A204.1 (cell line): ENCODE results near the gene CSNK2A3.
"Not testable (repeated sequence)": the region's sequence is repeated elsewhere in the genome, so short reads cannot be mapped to it uniquely, and the experiment has no call there.

Experiments
- FAIRE-seq: peaks from 2 replicates; lab custom pipeline; 2012; peaks lifted over from hg19 to GRCh38; lab: Jason Lieb, UNC

Gene CSNK2A3

DNA sequence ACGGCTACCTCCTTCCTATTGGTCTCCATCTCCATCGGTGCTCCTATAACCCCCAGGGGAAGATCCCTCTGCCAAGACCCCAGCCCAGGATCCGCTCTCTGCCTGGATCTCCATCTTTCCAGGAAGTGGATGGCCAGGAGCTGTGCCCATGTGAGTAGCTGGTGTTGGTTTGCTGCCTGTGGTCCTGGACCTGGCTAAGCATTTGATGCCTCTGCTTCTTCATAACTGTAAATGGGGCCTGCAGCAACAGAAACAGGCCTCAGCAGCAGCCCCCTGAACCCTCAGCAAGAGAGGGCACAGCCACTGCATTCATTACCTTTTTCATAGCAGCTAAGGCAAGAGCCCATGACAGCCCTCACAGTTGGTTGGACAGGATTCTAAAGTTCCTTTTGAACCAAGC, 26.6 kb upstream of the CSNK2A3 start:
- no peak for FAIRE-seq

DNA sequence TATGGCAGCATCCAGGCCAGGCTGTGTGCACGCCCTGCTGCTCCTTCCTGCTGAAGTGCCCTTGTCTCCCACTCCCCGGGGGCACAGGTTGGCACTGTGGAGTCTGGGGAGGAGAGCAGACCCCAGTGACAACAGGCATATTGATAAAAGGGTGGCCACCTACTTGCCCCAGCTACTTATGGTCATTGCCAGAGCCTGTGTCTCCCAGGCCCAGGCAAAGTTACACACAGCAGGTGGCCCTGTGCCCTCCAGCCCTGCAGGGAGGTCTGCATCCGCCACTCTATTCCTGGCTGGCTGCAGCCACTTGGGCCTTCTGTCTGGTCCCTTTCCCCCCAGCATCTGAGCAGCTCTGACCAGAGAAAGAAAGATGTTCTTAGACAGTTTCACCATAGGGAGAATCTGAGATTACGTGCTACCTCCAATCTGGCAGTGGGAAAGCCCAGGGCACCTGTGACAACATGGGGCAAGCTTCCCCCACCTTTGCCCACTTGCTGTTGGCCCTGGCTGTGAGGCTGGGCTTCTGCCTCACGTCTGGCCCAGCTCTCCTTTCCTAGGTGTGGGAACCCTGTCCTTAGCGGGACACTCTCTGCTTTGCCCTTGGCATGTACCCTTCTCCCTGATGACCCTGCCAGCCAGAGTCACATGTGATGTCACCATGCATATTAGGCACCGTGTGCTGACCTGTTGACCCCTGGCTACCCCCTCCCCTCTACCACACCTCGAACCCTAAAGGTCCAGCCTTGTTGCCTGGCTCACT, 25.3 kb upstream of the CSNK2A3 start:
- FAIRE-seq = no peak

DNA sequence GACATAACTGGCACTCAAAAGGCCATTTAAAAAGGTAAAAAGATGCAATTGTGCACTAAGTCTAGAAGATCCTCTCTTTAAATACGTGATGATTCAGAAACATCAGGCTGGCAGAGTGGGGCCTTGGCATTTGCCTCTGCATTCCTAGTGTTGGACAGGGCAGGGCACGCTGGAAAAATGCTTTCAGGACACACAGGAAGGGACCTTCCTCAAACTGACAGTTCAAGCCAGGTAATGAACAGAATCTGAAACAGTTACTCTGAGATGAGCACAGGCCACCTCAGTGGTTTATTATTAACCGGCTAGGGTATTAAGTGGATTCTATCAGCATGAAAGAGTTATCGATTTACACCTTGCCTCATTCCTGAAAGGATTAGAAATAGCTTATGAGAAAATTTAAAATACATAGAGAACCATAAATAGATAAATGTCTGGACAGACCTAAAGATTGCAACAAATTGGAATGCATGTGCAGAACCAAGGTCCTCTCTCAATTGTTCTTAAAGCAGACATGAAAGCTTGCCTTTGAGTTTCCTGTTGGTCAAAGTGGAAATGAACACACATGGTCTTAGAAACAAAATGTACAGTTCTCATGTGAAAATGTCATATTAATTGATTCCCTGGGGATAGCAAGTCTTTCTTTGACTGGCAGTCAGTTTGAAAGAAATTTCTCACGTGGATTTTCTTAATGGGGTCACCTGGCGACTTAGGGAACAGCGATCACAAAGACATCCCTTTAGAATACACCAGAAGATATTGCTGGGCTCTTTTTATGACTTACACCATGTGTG, 21.5 kb upstream of the CSNK2A3 start:
- no peak for FAIRE-seq

DNA sequence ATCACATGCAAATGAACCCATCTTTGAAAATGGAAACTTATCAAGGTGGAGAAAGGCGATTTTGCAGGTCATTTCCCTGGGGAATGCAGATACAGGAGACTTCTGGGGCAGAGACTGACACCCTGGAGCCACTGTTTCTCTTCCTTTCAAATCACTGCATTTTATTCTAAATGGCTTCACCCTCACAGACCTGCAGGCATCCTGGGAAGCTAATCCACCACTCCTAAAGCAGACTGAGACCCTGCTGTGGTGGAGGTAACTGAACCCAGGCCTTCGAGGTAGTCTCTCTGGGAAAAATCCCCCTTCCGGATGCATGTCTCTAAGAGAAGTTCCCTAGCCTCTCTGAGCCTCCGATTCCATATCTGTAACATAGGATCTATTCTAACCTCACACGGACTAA, 20.9 kb upstream of the CSNK2A3 start:
- no peak for FAIRE-seq

- no peak for FAIRE-seq
Observed at GRCh38 chr11:11372461-11372860, 19.4 kb upstream of the CSNK2A3 start.

DNA sequence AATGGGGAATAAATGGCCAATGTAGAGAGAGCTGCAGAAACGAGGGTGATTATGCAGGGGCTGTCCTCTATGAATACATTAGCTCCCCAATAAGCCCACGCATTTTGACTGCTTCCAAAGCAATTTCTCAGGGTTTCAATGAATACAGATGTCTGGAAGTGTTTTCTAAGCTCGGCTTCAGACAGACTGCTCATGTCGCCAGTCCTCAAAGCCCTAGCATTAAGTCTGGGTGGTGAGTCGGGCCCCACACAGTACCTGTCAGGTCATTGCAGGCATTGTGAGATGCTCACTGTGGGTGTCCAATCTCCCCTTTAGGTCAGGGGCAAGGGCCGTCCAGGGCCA, 17.9 kb upstream of the CSNK2A3 start:
- FAIRE-seq = no peak

DNA sequence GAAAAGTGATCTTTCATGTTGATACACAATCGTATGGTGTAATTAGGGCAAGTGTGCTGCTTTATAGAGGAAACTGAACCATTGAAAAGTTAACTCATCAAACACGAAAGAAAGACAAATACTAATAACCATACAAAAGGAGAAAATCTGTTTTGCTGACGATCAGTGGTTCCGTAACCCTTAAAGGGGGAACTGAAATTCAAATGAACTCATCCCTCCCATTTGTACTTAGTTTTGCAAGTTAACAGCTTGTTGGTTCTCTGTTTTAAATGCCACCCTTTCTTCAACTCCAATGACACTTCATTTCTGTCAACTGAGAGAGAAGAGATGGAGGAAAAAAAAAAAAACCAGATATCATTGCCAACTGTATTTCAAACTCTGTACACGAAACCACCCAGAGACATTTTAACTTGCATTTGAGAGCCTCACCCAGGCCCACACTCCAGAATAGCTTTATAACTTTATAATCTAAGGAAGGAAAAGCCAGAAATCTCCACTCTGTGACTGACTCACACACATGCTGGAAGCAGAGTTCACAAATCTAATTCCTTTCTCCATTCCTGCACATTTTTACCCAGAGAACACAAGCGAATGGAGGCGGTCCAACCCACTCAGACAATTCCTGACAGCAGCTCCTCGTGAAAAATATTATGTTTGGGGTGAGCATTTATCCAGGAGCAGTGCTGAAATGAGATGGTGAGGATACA, 17.4 kb upstream of the CSNK2A3 start:
- FAIRE-seq = no peak

GRCh38 chr11:11366793-11367192, 13.7 kb upstream of the CSNK2A3 start:
- FAIRE-seq = no peak

DNA sequence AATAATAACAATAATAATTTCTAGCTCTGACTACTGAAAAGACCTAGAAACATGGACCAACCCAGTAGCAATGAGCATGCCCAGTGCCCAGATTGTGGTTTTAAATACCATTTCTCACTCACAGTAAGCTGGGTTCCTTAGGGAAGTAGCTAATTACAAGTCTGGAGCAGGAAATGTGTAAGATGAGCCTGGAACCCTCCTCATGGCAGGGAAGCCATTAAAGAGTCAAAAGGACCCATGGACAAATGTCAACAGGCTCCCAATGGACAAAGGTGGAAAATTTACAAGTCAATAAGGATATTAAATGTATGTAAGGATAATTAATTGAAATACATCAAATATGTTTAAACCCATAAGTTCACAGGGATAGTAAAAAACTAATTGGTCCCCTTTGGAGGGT, 10.6 kb upstream of the CSNK2A3 start:
- FAIRE-seq = no peak

DNA sequence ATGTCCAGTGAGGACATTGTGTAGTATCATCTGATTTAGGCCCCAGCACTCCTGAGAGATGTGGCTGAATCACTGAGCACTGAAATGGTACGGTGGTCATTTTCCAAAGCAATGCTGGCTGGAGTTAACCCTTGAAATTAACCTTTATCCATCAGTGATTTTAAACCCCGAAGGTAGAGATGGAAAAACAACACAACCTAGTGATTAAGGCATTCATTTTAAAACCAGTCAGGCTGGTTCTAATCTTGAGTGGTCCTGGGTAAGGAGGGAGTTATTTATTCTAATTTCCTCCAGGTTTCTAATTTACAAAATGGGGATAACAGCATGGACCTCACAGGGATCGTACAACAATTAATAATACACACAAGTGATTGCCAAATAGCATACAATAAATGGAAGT, 6.6 kb upstream of the CSNK2A3 start:
- FAIRE-seq = no peak

DNA sequence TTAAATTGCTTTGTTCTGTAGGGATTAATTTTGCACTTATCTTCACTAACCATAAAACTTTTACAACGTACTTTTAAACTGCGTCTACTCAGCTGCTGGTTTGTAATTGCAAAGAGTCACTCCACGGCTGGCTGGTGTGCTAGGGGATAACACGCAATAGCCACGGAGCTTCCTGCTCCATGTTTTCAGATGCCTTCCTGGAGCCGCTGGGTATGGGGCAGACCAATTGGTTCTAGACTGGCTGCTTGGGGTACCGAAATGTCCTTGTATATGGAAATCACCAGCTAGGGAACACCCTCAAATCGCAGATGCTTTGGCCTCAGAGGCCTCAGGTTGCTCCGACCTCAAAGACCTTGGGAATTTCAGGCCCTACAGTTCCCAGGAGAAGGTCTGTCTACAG, 3.8 kb upstream of the CSNK2A3 start:
- no peak for FAIRE-seq

DNA sequence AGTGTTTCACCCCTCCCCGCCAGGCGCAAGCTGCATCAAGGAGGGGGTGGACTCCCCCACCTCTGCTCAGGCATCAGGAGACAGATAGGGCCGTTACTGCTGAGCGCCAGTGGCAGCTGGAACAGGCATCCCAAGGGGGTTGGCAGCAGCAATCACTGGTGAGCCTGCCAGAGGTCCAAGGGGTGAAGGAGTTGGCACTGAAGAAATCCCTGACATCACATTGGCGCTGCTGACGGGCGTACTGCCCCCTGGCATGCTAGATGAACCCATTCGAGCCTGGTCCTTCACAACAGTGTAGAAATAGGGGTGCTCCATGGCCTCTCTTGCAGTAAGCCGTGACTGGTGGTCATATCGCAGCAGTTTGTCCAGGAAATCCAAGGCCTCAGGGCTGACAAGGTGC, 1.2 kb downstream of the CSNK2A3 start:
- FAIRE-seq = not testable (repeated sequence)

DNA sequence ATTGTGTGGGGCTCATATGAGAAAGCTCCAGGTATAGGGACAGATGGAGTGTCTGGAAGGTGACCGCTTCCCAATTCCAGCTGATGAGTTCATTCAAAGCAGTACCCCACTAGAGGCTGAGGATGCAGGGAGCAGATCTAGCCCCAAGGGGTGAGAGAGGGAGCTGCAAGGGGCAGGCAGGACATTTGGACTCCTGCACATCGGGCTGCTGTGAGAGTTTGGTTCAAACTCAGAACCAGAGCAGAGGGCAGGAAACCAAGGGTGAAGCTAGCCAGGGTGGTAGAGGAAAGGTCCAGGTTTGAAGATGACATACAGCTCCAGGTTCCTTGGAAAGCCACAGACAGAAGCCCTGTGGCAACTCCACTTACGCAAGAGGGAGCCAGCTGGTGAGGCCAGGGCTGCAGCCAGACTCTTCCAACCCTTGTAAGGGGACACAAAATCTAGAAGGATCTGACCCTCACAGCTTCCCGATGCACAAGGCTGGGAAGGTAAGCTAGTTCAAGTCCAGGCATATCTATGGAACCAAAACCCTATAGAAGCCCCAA, 1.9 kb downstream of the CSNK2A3 start:
- no peak for FAIRE-seq

GRCh38 chr11:11349870-11350337, 3.1 kb downstream of the CSNK2A3 start:
- no peak for FAIRE-seq

DNA sequence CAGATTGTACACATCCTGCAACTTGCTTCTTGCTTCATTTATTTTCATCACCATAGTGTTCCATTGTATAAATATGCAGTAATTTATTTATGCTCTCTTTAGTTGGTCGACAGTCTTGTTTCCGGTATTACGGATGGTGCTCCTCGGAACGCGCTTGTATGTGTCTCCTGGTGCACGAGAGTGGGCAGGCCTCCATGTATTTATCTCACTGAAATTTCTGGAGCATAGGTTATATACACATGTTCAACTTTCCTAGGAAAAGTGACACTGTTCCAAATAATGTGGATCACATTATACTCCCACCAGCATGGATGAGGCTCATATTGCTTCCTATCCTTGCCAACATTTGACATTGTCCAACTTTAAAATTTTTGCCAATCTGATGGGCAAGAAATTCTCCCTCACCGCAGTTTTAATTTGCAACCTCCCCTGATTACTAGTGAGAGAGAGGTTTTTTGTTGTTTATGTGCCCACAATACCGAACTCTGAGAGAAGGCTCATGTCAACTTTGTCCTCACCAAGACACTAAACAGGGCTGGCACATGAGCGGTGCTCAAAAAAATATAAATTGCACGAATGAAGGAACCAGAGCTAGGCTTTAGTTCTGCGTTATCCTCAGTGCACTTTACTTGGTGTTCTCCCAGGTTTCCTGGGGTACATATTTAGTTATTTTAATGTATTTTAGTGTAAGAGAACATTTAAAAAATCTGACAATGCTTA, 3.8 kb downstream of the CSNK2A3 start:
- FAIRE-seq = no peak

DNA sequence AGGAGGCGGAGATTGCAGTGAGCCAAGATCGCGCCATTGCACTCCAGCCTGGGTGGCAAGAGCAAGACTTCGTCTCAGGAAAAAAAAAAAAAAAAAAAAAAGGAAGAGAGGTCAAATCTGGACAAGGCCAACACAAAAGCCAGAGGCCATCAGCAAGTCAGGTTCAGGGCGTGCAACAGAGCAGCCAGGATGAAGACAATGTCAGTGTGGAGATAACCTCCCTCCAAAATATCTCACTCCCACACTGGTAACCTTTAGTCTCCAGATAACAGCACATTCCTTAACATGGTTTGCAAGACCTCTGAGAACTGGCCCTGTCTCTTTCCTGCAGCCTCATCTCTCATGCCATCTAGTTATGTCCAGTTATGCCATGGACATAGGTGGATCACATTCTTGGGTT, 4.7 kb downstream of the CSNK2A3 start:
- FAIRE-seq = no peak

- no peak for FAIRE-seq
Observed at GRCh38 chr11:11347592-11347991, 5.5 kb downstream of the CSNK2A3 start.

GRCh38 chr11:11346303-11346702, 6.7 kb downstream of the CSNK2A3 start:
- FAIRE-seq = no peak

DNA sequence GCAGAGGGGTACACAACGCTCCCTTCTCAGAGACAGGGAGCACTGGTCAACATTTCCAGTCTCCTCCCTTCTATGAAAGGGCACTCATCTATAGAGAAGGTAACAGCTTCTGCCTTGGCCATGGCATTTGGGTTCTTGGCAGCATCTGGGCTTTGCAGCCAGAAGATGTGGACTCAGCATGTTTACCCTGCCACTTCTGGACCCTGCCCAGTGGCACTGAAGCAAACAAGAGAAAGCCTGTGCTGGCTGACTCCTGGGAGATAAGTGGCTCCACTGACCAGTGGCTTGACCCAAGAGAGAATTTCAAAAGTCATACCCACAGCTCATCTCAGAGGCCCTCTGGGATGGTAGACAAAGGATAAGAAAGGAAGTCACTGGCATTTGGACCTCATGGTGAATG, 8.0 kb downstream of the CSNK2A3 start:
- no peak for FAIRE-seq

DNA sequence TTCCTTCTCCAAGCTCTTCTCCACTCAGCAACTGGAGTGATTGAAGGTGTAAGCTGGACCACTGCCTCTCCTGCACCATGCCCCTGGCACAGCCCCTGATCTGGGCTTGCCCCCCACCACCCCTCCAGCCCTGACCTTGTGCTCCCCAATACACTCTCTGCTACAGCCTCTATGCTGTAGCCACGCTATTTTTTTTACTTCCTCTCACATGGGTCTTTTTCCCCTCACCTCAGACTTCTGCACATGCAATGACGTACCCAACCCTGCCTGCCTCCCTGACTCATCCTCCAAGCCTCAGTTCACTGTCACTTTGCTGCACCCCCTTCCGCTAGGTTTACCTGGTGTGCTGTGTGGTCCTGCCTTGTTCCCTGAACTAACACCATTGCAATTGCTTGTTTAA, 9.0 kb downstream of the CSNK2A3 start:
- no peak for FAIRE-seq

DNA sequence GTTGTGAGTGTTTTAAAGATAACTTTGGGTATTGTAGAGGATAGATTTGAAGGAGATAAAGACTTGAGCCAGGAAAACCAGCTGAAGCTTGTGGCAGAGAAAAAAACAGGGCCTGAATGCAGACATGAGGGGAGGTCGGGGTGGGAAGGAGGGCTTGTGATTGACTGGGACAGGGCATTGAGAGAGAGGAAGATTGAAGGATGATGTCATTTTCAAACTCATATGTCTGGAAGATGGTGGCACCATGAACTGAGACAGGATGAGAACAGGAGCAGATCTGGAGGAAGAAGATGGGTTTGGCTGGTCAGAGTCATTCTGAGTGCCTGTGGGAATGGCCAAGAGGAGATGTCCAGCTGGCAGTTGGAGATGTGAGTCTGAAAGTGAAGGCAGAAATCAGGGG, 14.7 kb downstream of the CSNK2A3 start:
- FAIRE-seq = no peak

DNA sequence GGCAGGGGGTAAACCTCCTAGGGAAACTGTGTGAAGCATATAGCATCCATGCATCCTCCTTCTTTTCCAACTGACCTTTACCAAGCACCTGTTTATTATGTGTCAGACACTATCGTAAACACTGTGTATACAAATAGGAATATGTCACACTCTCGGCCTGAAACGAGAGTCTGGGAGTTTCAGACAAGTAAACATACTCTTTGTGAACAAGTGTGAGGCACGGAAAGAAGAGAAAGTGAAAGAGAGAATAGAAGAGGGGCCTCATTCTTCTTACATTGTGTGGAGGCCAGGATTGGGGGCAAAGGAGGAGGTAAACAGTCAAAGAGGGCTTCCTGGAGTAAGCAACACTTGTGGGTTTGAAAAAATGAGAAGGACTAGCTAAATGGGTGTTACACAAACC, 16.4 kb downstream of the CSNK2A3 start:
- no peak for FAIRE-seq
